Measurements from ENCODE around the gene CD22.

CD22 gene

DNA sequence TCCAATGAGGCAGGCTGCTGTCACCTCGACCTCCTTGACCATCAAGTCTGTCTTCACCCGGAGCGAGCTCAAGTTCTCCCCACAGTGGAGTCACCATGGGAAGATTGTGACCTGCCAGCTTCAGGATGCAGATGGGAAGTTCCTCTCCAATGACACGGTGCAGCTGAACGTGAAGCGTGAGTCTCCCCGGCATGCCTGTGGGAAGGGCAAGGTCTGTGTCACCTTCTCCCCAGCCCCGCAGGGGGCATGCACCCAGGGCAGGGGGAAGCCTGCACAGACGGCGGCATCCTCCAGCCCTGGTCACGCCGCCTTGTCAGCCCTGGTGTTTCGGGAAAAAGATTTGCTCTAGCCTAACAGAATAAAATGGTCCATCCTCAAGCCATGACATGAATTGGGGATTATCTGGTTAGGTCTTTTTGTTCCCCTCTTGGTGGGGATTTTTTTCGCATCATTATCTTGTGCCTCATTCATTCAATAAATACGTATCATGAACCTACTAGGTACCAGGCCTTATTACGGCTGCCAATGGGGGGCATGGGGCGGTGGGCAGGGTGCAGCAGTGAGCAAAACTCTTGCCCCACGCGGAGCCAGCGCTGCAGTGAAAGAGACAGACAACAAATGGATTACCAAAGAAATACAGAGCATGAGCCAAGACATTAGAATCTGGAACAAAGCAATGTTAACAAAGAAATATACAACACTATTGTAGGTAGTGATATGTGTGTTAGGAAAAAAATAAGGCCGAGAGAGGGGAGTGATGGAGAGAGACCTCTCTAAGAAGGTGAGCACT lies 7.4 kb downstream of the CD22 start:
- no peak overlapping the region for H3K4me3 ChIP-seq (ENCODE audit: low read depth, low read length)
- no peak for DNase-seq (ENCODE audit: low read depth)

DNA sequence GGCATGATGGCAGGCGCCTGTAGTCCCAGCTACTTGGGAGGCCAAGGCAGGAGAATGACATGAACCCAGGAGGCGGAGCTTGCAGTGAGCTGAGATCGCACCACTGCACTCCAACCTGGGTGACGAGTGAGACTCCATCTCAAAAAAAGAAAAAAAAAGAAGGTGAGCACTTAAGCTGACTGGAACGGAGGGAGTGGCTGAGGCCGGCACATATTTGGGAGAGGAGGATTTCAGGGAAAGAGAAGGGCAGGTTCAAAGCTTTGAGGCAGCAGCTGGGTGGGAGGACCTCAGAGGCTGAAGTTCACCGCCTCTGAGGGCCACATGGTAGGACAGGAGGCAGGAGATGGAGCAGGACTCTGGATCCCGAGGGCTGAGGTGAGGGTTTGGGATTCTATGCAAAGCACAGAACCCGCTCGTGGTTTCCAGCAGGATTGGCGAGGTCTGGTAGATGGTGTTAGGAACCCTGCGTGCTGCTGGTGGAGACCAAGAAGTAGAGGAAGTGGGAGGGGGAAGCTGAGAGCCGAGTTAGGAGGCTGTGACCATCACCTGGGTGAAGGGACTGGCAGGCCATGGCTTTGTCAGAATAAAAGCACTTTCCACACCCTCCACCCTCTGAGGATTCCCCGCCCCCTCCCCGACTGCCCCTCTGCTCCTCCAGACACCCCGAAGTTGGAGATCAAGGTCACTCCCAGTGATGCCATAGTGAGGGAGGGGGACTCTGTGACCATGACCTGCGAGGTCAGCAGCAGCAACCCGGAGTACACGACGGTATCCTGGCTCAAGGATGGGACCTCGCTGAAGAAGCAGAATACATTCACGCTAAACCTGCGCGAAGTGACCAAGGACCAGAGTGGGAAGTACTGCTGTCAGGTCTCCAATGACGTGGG lies 8.4 kb downstream of the CD22 start:
- no peak overlapping the region for H3K4me3 ChIP-seq (ENCODE audit: low read depth, low read length)
- no peak for DNase-seq (ENCODE audit: low read depth)

DNA sequence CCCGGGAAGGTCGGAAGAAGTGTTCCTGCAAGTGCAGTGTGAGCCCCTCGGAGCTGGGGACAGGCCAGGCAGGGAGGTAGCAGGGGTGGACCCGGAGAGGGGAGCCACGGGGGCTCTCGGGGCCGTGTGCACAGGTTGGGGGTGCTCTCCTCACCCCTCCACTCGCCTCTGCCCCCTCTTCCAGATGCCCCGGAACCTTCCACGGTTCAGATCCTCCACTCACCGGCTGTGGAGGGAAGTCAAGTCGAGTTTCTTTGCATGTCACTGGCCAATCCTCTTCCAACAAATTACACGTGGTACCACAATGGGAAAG lies 9.0 kb downstream of the CD22 start:
- no peak overlapping the region for H3K4me3 ChIP-seq (ENCODE audit: low read depth, low read length)
- DNase-seq (ENCODE audit: low read depth) = no peak

DNA sequence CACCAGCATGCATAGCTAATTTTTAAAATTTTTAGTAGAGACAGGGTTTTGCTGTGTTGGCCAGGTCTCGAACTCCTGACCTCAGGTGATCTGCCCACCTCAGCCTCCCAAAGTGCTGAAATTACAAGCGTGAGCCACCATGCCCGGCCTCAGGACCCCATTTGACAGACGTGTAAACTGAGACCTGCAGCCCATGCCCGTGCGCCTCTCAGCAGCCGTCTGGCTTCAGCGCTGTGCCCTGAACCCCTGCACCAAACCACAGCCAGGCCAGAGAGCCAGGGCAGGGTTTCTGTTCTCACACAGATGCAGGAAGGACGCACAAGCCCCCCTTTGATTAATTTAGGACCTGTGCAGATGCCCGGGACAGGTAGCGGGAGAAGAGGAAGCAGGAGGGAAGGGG lies 11.4 kb downstream of the CD22 start:
- H3K4me3 ChIP-seq (ENCODE audit: low read depth, low read length) = no peak overlapping the region
- no peak for DNase-seq (ENCODE audit: low read depth)

DNA sequence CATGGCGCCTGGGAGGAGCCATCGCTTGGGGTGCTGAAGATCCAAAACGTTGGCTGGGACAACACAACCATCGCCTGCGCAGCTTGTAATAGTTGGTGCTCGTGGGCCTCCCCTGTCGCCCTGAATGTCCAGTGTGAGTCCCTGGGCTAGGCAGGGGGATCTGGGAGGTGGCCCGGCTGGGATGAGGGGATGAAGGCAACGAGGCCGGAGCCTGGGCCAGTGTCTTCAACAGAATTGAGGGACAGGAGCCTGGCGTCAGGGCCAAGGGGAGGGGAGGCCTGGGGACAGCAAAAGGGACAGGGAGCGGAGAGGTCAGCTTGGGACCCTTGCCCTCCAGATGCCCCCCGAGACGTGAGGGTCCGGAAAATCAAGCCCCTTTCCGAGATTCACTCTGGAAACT lies 12.0 kb downstream of the CD22 start:
- DNase-seq (ENCODE audit: low read depth) = no peak
- no peak overlapping the region for H3K4me3 ChIP-seq (ENCODE audit: low read depth, low read length)

DNA sequence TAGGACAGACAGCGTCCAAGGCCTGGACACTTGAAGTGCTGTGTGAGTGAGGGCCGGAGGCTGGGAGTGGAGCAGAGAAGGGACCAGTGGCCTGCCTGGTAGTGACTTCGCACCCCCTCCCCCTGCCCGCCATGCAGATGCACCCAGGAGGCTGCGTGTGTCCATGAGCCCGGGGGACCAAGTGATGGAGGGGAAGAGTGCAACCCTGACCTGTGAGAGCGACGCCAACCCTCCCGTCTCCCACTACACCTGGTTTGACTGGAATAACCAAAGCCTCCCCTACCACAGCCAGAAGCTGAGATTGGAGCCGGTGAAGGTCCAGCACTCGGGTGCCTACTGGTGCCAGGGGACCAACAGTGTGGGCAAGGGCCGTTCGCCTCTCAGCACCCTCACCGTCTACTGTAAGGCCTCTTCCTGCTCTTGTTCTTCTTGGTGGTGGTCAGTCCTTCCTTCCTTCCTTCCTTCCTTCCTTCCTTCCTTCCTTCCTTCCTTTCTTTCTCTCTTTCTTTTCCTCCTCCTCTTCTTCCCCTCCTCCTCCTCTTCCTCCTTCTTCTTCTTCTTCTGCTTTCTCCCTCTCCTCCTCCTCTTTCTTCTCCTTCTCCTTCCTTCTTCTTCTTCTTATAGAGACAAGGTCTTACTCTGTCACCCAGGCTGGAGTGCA lies 12.7 kb downstream of the CD22 start:
- no peak for DNase-seq (ENCODE audit: low read depth)
- H3K4me3 ChIP-seq (ENCODE audit: low read depth, low read length) = no peak overlapping the region

DNA sequence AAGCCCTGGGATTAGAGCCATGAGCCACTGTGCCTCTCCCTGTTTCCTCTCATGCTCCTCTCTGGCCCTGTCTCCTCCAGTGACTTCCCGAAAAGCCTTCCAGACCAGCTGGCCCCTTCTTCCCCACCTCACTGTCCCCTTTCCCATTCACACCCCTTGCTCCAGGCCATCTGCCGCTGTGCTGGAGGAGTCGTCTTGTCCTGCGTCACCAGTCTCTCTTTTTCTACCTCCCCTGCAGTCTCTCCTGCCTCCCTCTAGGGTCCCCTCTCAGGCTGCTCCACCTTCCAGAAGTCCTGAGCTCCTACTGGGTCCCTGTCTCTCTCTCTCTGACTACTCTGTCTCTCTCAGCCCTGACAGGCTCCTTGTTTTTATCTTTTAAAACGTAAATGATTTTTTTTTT lies 13.4 kb downstream of the CD22 start:
- DNase-seq (ENCODE audit: low read depth) = no peak
- no peak overlapping the region for H3K4me3 ChIP-seq (ENCODE audit: low read depth, low read length)

DNA sequence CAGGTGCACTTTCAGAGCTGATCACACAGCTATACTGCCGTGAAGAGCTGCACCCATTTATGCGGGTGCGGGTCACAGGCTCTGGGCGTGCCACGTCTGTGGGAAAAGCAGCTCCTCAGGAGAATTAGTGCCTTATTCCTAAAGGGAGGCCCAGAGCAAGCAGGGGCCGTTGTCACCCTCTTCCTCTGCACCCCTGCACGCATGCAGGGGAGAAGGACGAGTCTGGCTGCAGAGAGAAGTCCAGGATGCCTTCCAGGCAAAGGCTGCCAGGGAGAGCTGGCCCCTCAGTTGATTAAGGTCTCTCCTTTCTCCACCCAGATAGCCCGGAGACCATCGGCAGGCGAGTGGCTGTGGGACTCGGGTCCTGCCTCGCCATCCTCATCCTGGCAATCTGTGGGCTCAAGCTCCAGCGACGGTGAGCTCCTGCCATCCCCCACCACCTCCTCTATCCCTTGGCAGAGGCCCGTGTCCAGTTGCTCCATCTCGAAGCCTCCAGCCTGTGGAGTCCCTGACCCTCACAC lies 15.6 kb downstream of the CD22 start:
- no peak overlapping the region for H3K4me3 ChIP-seq (ENCODE audit: low read depth, low read length)
- DNase-seq (ENCODE audit: low read depth) = no peak

DNA sequence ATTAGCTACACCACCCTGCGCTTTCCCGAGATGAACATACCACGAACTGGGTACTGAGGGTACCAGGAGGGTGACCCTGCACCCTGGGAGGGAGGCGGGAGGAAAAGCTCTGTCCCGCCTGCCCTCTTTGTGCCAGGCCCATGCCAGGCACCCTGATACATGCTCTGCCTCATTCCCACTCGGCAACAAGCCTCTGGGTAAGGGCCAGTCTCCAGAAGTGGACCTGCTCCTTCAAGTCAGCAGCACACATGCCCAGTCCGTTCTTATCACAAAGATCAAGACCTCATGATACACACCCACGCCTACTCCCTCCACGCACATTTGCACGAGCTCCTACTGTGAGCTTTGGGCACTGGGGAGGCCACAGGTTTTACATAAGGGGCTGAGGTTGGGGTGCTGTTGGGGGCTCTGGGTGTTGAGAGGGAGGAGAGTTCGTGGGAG lies 16.7 kb downstream of the CD22 start:
- H3K4me3 ChIP-seq (ENCODE audit: low read depth, low read length) = no peak overlapping the region
- no peak for DNase-seq (ENCODE audit: low read depth)

DNA sequence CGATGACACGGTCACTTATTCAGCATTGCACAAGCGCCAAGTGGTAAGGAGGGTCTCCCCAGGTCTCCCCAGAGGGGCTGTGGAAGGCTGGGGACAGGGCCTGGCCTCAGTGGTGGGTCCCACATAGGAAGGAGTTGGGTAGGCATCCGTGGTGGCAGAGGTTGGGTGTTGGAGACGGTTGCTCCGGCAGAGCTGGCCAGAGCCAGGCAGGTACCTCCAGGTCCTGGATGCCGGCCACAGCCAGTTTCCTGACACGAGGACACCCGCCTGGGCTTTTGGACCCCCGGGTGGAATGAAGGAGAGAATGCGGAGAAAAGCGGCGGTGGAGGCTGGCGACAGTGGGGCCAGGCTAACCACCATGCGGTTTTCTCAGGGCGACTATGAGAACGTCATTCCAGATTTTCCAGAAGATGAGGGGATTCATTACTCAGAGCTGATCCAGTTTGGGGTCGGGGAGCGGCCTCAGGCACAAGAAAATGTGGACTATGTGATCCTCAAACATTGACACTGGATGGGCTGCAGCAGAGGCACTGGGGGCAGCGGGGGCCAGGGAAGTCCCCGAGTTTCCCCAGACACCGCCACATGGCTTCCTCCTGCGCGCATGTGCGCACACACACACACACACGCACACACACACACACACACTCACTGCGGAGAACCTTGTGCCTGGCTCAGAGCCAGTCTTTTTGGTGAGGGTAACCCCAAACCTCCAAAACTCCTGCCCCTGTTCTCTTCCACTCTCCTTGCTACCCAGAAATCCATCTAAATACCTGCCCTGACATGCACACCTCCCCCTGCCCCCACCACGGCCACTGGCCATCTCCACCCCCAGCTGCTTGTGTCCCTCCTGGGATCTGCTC lies 17.4 kb downstream of the CD22 start:
- DNase-seq (ENCODE audit: low read depth) = no peak
- no peak overlapping the region for H3K4me3 ChIP-seq (ENCODE audit: low read depth, low read length)

DNA sequence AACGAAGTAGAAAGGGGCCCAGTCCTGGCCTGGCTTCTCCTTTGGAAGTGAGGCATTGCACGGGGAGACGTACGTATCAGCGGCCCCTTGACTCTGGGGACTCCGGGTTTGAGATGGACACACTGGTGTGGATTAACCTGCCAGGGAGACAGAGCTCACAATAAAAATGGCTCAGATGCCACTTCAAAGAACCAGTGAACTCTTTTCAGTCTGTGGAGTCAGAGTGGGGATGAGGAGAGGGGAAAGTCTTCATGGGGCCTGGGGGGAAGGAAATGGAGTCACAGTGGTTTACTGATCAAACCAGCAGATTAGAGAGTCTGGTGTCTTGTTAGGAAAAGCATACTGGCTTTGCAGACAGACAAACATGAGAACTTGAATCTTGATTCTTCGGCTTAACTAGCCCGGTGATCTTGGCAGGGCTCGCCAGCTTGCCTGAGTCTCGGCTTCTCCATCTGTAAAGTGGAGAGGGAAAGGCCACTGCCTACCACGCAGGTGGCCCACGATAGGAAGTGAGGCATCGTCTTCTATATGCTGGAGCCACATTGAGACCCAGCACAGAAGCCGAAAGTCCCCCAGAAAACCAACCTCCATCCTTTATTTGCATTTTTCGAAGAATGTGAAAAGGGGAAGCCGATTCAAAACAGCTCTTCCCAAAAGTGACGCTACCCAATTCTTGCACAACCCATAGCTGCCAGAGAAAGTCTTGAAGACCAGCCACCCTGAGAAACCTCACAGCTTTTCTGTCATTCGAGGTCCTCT lies 18.4 kb downstream of the CD22 start, which contains the start of gene FFAR1:
Gene FFAR1, plus strand, starts transcription at position 732 of the 759 bp plus-strand sequence. CDS start 3,650 bp downstream, outside the sequence.
- H3K4me3 ChIP-seq (ENCODE audit: low read depth, low read length) = no peak within 1 kb of the TSS
- DNase-seq (ENCODE audit: low read depth) = no peak

DNA sequence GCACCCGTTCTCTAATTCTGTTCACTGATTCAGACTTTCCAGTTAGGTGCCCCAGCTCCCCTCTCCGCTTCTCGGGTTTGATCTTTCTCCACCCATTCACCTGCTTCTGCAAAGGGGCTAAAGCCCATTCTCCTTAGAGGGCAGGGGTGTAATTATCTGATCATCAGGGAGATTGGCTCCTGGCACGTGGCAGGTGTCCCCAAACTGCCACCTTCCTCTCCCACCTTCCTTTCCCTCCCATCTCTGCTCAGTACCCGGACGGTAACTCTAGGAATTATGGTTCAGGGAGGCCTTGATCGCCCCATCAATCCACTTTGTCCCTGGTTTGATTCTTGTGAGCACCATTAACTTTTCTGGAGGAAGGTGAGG lies 18.9 kb downstream of the CD22 start:
- H3K4me3 ChIP-seq (ENCODE audit: low read depth, low read length) = no peak overlapping the region
- DNase-seq (ENCODE audit: low read depth) = no peak

DNA sequence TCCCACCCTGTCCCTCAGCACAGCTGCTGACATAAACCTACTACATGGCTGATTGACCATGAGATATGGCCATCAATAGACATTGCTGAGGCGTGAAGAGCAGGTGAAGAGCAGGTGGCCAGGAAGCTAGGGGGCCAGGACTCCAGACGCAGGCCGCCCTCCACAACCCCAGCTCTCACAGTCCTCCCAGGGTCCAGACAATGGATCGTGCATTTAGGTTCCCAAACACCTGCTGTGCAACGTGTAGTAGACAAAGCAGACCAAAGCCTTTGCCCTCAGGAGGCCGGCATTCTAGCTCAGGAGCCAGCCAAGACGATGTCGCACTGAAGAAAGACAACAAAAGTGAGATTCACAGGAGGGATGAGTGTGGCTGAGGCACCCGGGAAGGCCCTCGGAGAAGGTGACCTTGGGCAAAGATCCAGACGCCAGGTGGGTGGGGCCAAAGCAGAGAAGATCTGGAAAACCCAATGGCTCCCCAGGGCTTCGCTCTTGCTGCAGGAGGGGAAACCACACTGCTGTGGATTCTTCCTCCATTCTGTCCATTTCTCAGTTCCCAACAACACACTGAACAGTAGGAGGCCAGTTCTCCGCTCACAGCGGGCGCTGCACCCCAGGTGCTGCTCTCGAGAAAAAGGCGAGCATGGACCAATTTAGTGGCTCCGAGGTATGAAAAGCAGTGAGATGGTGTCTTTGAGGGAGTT lies 20.1 kb downstream of the CD22 start:
- H3K4me3 ChIP-seq (ENCODE audit: low read depth, low read length) = no peak overlapping the region
- no peak for DNase-seq (ENCODE audit: low read depth)

DNA sequence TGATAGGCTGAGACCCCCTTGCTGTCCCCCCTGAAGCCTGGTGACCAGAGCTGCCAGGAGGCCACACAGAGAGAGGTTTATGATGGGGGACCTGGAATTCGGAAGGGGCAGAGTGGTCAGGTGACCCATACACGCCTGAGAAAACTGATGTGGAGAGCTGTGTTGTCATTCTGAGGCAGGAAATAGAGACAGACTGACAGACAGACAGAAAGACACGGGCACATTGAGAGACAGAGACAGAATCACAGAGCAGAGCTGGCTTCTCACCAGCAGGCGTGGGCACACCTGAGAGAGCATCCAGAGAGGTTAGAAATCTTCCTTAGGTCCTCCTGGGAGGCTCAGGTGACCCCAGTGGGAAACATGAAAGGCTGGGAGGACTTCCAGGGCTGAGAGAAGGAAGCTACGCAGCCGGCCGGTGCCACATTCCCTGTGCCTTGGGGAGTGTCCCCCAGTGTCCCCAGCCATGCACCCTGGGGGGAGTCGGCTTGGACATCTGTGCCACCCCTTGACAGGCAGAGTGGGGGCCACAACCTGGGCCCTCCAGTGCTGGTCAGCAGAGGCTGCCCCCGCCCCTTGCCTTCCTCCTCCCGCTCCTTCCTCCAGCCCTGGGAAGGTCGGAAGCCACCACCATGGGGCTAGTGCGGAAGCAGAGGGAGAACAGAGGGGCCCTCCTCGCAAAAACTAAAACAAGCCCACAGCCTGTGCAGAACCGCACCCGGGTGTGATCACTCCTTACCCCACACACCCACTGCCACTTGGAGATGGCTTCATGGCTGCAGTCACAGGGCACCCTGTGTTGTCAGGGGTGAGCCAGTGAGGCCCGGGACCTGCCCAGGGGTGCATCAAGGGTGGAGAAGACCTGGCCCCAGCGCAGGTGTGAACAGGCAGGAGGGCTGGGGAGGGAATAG lies 20.9 kb downstream of the CD22 start:
- no peak overlapping the region for H3K4me3 ChIP-seq (ENCODE audit: low read depth, low read length)
- no peak for DNase-seq (ENCODE audit: low read depth)

DNA sequence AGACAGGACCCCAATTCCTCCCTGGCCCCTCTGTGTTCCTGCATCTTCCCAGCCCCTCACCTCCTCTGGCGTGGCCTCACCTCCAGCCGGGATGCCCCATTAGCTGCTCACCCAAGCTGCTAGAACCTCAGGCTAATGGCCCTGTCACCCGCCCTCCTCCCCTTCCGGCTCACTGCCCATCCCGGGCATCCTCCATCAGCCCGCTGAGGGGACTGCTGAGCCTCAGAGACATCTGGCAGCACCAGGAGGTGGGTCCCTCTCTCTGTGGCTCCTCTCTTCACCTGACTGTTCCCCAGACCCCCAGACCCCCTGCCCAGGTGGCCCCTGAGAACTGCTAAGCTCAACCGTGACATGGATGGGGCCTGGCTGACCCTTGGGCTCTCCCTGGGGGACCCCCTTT lies 21.6 kb downstream of the CD22 start:
- no peak overlapping the region for H3K4me3 ChIP-seq (ENCODE audit: low read depth, low read length)
- DNase-seq (ENCODE audit: low read depth) = no peak

DNA sequence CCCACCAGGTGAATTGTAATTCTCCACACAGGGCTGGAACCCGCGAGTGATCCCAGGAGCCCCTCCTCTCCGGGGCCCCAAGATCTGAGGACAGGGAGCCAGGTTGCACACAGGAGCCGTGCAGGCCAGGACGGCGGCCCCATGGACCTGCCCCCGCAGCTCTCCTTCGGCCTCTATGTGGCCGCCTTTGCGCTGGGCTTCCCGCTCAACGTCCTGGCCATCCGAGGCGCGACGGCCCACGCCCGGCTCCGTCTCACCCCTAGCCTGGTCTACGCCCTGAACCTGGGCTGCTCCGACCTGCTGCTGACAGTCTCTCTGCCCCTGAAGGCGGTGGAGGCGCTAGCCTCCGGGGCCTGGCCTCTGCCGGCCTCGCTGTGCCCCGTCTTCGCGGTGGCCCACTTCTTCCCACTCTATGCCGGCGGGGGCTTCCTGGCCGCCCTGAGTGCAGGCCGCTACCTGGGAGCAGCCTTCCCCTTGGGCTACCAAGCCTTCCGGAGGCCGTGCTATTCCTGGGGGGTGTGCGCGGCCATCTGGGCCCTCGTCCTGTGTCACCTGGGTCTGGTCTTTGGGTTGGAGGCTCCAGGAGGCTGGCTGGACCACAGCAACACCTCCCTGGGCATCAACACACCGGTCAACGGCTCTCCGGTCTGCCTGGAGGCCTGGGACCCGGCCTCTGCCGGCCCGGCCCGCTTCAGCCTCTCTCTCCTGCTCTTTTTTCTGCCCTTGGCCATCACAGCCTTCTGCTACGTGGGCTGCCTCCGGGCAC lies 22.6 kb downstream of the CD22 start:
- DNase-seq (ENCODE audit: low read depth) = no peak
- no peak overlapping the region for H3K4me3 ChIP-seq (ENCODE audit: low read depth, low read length)

DNA sequence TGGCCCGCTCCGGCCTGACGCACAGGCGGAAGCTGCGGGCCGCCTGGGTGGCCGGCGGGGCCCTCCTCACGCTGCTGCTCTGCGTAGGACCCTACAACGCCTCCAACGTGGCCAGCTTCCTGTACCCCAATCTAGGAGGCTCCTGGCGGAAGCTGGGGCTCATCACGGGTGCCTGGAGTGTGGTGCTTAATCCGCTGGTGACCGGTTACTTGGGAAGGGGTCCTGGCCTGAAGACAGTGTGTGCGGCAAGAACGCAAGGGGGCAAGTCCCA lies 23.1 kb downstream of the CD22 start:
- no peak overlapping the region for H3K4me3 ChIP-seq (ENCODE audit: low read depth, low read length)
- DNase-seq (ENCODE audit: low read depth) = no peak
